Neural crest cell (in vitro differentiated cells): ENCODE results near the gene NTN1. TPM values are rescaled to one million over a fixed set of nuclear protein-coding genes. Genes with fewer than 3 reads are reported as not detected.

ENCODE experiments used
- DNase-seq: peaks from one replicate; pipeline ENCODE4 v3.0.0; 2021; ENCODE audit warnings: low read depth, mixed read lengths, low spot score
- H3K27ac Mint-ChIP-seq: one replicate; pipeline ENCODE4 v1.8.0; 2021; ENCODE audit warnings: mild to moderate bottlenecking, mixed read lengths; ENCODE audit not compliant: unreplicated experiment
- H3K27me3 Mint-ChIP-seq: 2 replicates; pipeline ENCODE4 v1.8.0; 2021; ENCODE audit warnings: low read depth, mild to moderate bottlenecking, mixed read lengths
- H3K36me3 Mint-ChIP-seq: 2 replicates; pipeline ENCODE4 v1.8.0; 2021; ENCODE audit warnings: low read depth, mild to moderate bottlenecking, mixed read lengths
- H3K4me1 Mint-ChIP-seq: 2 replicates; pipeline ENCODE4 v1.8.0; 2021; ENCODE audit warnings: mixed read lengths
- H3K4me3 Mint-ChIP-seq: one replicate; pipeline ENCODE4 v1.8.0; 2021; ENCODE audit warnings: mild to moderate bottlenecking, mixed read lengths
- H3K9me3 Mint-ChIP-seq: 2 replicates; pipeline ENCODE4 v1.8.0; 2021; ENCODE audit warnings: mixed read lengths
- CTCF ChIP-seq: fragments of 200-600 bp; sonication (generic); conservative IDR thresholded peaks from 2 replicates; pipeline ENCODE4 v1.5.0; 2021; ENCODE audit warnings: antibody characterized with exemption, mild to moderate bottlenecking
- total RNA-seq: library from RNA; stranded (reverse); gene quantifications from 2 replicates; pipeline ENCODE4 v1.2.1, GENCODE V29; 2021

Gene NTN1
- total RNA-seq, 1 donor from 2014 or later, result 10.1 TPM

GRCh38 chr17:9127340-9127739 lies 106.0 kb downstream of the NTN1 start:
- no peak for TF ChIP-seq CTCF
- DNase-seq, result no peak
- H3K27me3 Mint-ChIP-seq, result peaks cover 8% of the 10 kb centered on the region
- H3K4me3 Mint-ChIP-seq, result no peak overlapping the region
- no peak overlapping the region for H3K27ac Mint-ChIP-seq
- H3K9me3 Mint-ChIP-seq, result no peaks in the 10 kb centered on the region
- no peaks in the 10 kb centered on the region for H3K36me3 Mint-ChIP-seq
- peaks cover 12% of the 10 kb centered on the region for H3K4me1 Mint-ChIP-seq

GRCh38 chr17:9131371-9131770 lies 110.1 kb downstream of the NTN1 start:
- DNase-seq, result no peak
- Mint-ChIP-seq H3K27ac (no peak overlapping the region), H3K4me3 (no peak overlapping the region)

GRCh38 chr17:9132291-9132690 lies 111.0 kb downstream of the NTN1 start:
- Mint-ChIP-seq H3K27ac (no peak overlapping the region), H3K36me3 (no peaks in the 10 kb centered on the region), H3K4me3 (no peak overlapping the region), H3K9me3 (no peaks in the 10 kb centered on the region), H3K27me3 (no peaks in the 10 kb centered on the region), H3K4me1 (peaks cover 8% of the 10 kb centered on the region)
- no peak for DNase-seq
- TF ChIP-seq CTCF, result no peak

More at GRCh38 chr17:9131371-9131770, 110.1 kb downstream of the NTN1 start:
- no peak for TF ChIP-seq CTCF
- H3K27me3 Mint-ChIP-seq, result no peaks in the 10 kb centered on the region
- no peaks in the 10 kb centered on the region for H3K36me3 Mint-ChIP-seq
- no peaks in the 10 kb centered on the region for H3K9me3 Mint-ChIP-seq
- H3K4me1 Mint-ChIP-seq, result no peaks in the 10 kb centered on the region

GRCh38 chr17:9132944-9133610 lies 111.8 kb downstream of the NTN1 start:
- no peak for TF ChIP-seq CTCF
- H3K27me3 Mint-ChIP-seq, result no peaks in the 10 kb centered on the region
- no peaks in the 10 kb centered on the region for H3K9me3 Mint-ChIP-seq

GRCh38 chr17:9138161-9138717 lies 116.9 kb downstream of the NTN1 start:
- Mint-ChIP-seq H3K4me1 (peaks cover 8% of the 10 kb centered on the region), H3K4me3 (no peak overlapping the region), H3K27me3 (no peaks in the 10 kb centered on the region), H3K36me3 (no peaks in the 10 kb centered on the region), H3K9me3 (no peaks in the 10 kb centered on the region), H3K27ac (no peak overlapping the region)
- no peak for TF ChIP-seq CTCF
- DNase-seq, result no peak

More at GRCh38 chr17:9132944-9133610, 111.8 kb downstream of the NTN1 start:
- DNase-seq, result no peak
- H3K36me3 Mint-ChIP-seq, result no peaks in the 10 kb centered on the region
- peaks cover 8% of the 10 kb centered on the region for H3K4me1 Mint-ChIP-seq
- no peak overlapping the region for H3K27ac Mint-ChIP-seq
- no peak overlapping the region for H3K4me3 Mint-ChIP-seq
